ENCODE results near the gene RPS19BP1.

RPS19BP1 gene

DNA sequence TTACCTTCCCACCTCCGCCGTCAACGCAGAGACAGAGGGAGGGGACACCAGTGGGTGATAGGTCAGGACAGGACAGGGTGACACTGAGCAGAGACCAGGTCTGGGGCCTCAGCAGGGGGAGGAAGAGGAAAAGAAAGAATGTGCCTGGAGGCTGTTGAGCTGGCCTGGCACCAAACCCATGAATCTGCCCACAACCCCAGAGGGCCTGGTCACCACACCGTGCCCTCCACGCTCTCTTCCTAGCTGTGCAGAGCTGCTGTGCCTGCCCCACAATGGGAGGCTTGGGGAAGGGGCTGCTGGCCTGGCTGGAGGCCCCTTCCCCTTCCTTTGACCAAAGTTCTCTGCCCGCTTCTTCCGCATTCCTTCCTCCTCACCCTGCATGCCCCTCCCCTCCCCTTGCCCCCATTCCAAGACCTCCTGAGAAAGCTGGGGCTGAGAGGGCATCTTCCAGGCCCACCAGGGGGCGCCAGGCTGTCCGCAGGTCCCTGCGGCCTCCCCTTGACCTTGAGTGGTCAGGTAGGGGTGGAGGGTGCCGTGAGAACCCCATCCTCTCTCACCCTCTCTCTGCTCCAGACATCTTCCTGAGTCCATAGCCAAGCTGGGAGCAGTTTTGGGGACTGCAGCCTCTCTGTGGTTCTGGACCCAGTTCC lies 27.0 kb upstream of the RPS19BP1 start:
- DNase-seq (ENCODE audit: low spot score): peak; percentile 77

DNA sequence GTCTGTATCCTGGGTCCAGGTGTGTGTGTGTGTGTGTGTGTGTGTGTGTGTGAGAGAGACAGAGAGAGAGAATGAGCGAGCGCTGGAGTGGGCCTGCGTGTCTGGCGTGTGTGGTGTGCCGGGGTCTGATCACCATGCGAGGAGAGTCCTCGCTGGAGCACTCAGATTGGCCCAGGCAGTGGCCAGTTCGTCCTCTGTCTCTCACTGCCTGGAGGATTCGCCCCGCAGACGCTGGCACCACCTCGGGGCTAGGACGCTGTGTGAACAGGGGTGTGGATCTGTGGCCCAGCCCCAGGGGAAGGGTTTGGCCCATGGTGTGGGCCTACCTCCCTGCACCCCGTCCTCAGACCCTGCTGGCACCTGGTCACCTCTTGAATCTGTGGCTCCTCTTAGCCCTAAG lies 26.4 kb upstream of the RPS19BP1 start:
- DNase-seq (ENCODE audit: low spot score): no peak

GRCh38 chr22:39558254-39558727 lies 25.7 kb upstream of the RPS19BP1 start:
- DNase-seq (ENCODE audit: low spot score): peak; percentile 43

DNA sequence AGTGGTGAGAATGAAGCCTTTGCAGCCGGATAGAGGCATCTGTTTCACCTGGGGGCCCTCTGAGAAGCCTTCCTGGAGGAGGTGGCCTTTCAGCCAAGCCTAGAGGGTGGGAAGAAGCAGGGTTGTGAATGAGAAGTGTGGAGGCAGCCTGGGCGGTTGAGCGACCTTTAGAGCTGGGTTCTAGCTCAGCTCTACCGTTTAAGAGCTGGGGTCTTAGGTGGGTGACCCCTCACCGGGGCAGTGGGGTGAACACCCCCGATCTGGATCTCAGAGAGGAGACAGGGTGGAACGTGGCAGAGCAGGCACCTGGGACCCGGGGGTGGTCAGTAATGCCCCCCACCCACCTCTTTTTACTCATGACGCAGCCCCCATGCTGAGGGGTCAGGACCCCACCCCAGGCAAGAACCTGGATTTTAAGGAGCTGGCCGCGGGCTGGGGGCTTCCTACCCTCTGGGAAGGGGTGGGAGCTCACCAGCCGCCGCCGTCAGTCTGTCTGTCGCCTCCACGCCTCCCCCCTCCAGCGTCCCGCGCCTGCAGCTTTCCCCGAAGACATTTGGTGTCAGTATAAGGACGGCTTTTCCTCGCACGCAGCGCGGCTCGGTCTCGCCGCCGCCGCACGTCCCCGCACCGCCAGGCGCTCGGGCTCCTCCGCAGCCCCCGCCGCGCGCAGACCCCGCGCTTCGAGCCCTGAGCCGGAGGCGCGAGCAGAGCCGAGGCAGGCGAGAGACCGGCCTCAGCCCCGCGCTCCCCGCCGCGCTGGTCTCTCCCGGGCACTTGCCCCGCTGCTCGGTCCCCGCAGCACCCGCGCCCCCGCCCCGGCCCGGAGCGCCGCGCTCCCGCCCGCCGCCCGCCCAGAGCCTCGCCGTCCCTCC lies 24.7 kb upstream of the RPS19BP1 start:
- DNase-seq (ENCODE audit: low spot score): peak; percentile 43

GRCh38 chr22:39554151-39554550 lies 21.6 kb upstream of the RPS19BP1 start:
- DNase-seq (ENCODE audit: low spot score): no peak

GRCh38 chr22:39553429-39553828 lies 20.9 kb upstream of the RPS19BP1 start:
- no peak for DNase-seq (ENCODE audit: low spot score)

DNA sequence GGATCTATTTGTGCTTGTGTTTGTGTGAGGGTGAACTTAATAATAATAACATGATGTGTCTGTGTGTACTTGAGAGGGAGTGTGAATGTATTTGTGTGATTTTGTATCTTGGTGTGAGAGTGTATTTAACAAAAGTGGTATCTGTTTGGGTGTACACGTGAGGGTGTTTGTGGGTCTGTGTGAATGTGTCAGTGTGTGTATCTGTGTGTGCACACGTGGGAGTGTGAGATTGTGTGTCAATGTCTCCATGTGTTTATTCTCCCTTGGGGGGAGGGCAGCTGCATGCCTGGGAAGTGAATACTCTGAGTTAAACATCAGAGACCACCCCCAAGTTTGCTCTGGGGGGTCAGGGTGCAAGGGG lies 15.0 kb upstream of the RPS19BP1 start:
- no peak for DNase-seq (ENCODE audit: low spot score)

DNA sequence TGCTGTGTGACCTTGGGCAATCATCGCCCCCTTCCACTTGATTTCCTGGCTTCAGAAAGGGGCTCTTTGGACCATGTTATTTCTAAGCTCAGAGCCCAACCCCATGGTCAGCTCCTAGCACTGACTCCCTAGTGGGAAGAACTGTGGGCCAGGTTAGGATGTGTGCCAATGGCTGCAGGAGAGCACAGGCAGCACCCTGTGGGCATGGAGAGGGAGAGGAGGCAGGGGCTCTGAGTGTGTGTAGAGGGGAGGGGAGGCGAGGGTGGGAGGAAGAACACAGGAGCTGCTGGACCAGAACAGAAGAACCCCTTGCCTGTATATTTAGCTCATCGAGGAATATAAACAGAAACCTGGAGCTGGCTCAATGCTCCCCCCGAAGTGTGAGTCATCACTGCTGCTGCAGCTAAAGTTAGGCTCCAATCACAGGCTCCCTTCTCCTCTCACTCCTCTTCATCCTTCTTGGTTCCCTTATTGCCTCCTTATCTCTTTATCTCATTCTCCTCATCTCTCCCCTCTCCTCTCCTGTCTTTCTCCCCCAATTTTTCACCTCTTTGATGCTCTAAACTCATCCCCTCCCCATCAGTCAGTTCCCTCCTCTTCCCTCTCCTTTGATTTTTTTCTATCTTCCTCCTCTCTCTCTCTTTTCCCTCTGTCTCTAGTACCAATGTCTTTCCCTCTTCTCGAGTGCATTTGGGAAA lies 14.5 kb upstream of the RPS19BP1 start:
- DNase-seq (ENCODE audit: low spot score): peak; percentile 52

- peak; percentile 67 for DNase-seq (ENCODE audit: low spot score)
Observed at GRCh38 chr22:39545386-39546365, 13.1 kb upstream of the RPS19BP1 start.

- peak; percentile 55 for DNase-seq (ENCODE audit: low spot score)
Observed at GRCh38 chr22:39543095-39543494, 10.5 kb upstream of the RPS19BP1 start.

DNA sequence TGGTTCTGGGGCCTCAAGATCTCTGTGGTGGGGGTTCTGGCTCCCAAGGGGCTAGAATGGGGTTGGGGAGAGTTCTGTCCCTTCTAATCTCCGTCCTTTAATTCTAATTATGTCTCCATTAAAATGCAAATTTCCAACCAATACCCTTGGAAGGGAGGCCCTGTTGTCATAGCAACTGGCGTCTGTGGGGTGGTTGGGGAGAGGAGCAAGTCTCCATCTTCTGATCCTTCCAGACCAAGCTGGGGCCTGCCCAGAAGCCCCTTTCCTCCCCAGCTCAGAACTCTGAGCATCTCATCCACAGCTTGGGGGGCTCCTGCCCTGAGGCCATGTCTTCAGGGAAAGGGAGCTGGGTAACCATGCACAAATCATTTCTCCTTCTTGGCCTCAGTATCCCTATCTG lies 5.4 kb upstream of the RPS19BP1 start:
- DNase-seq (ENCODE audit: low spot score): no peak

DNA sequence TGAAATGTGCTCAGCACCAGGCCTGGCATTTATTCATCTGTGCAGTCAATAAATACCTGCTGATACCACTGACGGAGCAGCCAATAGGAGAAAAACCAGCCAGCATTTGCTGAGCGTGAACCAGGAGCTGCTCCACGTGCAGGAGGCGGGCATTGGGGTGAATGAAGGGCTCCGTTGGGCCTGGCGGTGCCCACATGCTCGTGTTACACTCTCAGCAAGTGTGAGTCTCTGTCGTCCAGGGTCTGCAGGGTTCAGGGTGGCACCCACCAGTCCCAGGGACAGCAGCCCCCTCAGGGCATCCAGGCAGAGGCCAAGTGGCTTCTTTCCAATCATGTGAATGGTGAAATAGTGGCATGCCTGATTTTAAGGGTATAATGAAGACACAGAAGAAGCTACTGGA lies 4.2 kb upstream of the RPS19BP1 start:
- DNase-seq (ENCODE audit: low spot score): no peak

DNA sequence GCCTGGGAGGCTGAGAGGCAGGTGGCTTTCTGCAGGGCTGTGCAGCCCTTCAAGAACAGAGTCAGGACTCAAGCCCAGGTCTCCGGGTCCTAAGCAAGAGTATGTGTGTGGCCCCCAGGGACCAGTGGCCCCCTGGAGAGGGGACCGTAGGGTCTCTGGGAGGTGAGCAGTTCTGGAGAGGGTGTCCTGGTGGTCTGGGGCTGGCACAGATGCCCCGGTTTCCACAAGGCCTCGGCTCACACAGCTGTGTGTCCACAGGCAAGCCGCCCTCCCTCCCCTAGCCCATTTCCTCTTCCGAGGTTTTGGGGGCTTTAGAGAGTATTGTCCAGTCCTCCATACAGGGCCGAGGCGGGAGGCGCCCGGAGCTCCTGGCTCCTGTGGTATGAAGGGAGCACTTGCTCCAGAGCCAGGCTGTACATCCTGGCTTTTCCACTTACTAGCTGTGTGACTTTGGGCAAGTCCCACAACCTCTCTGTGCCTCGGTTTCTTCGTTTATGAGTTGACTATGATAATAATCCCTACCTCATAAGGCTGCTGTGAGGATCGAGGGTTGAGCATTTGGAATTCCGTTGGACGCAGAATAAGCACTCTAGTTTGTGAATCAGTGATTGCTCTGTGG lies 3.4 kb upstream of the RPS19BP1 start:
- DNase-seq (ENCODE audit: low spot score): no peak

GRCh38 chr22:39535357-39535725 lies 2.8 kb upstream of the RPS19BP1 start:
- no peak for DNase-seq (ENCODE audit: low spot score)

DNA sequence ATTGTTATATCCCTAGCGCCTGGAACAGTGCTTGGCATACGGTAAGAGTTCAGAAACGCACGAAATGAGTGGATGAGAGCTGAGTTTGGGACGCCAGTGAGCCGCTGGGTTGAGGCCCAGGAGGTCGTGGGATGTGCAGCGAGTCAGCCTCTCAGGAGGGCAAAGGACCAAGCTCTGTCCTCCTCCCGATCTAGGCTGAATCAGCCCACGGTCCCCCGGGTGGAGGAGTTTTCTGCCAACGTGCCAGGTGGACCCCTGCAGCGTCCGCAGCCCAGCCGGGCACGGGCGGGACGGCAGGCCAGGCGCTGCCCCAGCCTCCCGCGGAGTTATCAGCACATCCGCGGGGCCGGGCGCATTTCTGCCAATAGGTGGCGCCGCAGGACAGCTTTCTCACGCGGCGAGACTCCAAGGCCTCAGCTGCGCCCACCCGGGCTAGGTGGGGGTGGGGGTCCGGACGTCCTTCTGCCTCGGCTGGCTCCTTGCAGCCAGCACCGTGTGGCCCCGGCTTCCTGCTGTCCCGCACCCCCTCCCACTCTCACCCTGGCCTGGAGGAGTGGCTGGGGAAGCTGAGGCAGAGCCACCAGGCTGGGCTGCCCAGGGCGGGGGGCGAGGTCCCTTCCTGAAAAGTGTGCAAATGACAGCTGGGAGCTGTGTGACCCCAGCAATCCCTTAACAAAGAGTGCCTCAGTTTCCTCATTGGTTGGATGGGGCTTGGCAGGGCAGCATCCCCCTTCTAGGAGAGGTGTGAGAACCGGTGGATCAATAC lies 2.2 kb upstream of the RPS19BP1 start:
- DNase-seq (ENCODE audit: low spot score): peak; percentile 90

DNA sequence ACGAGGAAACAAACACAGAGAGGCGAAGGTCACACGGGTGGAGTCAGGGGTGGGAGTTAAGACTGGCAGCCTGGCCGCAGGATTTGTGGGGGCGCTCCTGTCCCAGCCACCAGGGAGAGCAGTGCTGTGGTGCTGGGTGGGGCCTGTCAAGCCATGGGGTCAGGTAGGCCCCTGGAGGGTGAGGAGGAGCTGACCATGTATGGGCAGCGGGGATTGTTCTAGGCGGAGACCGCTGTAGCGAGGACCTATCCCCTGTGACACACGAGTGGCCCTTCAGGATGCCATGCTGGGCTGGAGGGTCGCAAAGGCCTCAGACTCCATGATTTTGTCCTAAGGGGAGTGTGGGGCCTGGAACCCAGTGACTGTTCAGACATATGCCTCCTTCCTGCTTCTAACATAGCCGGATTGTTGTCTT lies 1.6 kb upstream of the RPS19BP1 start:
- DNase-seq (ENCODE audit: low spot score): no peak

DNA sequence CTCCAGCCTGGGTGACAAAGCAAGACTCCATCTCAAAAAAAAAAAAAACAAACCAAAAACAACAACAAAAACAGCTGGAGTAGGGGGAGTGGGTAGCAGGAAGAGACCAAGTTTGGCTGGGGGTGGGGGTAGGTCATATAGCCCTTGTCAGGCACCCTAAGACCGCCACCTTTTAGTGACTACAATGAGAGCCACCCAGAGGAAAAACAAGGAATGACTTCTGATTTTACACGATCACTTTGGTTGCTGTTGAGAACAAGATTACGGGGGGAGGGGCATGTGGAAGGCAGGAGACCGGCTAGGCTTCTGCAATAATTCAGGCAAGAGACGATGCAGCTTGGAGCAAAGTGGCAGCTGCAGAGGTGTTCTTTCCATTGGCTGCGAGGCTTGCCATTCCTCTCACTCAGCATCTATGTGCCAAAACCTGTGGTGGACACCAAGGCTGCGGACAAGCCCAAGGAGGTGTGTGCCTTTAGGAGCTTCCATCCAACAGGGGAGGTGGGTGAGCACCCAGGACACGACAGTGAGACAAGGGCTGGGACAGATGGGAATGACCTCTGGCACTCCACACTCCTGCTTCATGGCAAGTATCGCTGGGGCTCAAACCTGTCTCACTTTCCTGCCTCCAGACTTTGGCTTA lies 1.7 kb downstream of the RPS19BP1 start:
- DNase-seq (ENCODE audit: low spot score): peak; percentile 38

DNA sequence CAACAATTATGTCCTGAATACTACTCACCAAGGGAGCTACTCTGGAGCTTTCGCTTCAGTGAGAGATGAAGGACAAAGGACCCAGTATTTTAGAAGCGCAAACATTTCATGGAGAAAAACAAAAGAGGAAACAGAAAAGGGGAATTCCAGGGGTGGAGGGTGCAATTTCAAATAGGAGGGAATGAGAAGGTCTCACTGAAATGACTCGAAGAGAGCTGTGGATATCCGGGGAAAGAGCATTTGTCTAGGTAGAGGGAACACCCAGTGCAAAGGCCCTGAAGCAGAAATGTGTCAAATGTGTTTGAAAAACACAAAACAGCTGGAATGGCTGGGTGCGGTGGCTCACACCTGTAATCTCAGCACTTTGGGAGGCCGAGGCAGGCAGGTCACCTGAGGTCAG lies 2.4 kb downstream of the RPS19BP1 start:
- DNase-seq (ENCODE audit: low spot score): no peak

DNA sequence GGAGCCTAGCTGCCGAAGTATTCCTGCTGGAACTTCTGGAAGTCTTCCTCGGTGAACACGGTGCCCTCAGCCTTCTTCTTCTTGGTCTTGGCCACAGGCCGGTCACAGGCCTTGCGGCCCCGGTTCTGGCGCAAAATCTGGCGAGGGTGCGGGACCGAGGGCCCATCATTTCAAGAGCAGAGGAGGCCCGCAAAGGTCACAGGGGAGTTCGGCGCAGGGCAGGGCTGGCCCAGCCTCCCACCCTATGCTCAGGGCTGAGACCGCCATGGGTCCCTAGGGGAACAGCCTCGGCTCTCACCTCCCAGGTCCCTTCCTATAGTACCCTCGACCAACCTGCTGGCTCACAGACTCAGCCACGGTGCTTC lies 3.1 kb downstream of the RPS19BP1 start:
- DNase-seq (ENCODE audit: low spot score): no peak

Data from AG20443 (cell line).